ENCODE results near the gene METTL25. TPM values are rescaled to one million over a fixed set of nuclear protein-coding genes. Genes with fewer than 3 reads are reported as not detected.

METTL25 gene
- total and polyA plus RNA-seq, 2 experiments from 2014 or later = 7.6 to 14.3 TPM

DNA sequence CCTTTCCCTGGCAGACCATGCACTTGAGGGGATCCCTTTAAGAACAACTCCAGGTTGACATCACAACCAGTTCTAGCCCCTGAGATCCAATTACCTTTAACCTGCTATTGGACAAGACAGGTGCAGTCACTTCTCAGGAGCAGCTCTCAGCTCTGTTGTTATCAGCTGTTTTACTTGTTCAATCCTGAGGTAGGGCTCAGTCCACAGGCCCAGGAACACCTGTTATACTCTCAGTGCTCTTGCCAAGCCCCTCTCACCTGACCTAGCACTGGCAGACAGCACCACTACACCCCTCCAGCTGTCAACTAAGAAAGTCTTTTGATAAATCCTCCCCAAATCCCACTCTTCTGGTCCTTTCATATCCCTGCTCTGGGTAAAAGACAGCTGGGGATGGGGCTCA lies 164.4 kb downstream of the METTL25 start (continued):
- TF ChIP-seq, protein P1, sequence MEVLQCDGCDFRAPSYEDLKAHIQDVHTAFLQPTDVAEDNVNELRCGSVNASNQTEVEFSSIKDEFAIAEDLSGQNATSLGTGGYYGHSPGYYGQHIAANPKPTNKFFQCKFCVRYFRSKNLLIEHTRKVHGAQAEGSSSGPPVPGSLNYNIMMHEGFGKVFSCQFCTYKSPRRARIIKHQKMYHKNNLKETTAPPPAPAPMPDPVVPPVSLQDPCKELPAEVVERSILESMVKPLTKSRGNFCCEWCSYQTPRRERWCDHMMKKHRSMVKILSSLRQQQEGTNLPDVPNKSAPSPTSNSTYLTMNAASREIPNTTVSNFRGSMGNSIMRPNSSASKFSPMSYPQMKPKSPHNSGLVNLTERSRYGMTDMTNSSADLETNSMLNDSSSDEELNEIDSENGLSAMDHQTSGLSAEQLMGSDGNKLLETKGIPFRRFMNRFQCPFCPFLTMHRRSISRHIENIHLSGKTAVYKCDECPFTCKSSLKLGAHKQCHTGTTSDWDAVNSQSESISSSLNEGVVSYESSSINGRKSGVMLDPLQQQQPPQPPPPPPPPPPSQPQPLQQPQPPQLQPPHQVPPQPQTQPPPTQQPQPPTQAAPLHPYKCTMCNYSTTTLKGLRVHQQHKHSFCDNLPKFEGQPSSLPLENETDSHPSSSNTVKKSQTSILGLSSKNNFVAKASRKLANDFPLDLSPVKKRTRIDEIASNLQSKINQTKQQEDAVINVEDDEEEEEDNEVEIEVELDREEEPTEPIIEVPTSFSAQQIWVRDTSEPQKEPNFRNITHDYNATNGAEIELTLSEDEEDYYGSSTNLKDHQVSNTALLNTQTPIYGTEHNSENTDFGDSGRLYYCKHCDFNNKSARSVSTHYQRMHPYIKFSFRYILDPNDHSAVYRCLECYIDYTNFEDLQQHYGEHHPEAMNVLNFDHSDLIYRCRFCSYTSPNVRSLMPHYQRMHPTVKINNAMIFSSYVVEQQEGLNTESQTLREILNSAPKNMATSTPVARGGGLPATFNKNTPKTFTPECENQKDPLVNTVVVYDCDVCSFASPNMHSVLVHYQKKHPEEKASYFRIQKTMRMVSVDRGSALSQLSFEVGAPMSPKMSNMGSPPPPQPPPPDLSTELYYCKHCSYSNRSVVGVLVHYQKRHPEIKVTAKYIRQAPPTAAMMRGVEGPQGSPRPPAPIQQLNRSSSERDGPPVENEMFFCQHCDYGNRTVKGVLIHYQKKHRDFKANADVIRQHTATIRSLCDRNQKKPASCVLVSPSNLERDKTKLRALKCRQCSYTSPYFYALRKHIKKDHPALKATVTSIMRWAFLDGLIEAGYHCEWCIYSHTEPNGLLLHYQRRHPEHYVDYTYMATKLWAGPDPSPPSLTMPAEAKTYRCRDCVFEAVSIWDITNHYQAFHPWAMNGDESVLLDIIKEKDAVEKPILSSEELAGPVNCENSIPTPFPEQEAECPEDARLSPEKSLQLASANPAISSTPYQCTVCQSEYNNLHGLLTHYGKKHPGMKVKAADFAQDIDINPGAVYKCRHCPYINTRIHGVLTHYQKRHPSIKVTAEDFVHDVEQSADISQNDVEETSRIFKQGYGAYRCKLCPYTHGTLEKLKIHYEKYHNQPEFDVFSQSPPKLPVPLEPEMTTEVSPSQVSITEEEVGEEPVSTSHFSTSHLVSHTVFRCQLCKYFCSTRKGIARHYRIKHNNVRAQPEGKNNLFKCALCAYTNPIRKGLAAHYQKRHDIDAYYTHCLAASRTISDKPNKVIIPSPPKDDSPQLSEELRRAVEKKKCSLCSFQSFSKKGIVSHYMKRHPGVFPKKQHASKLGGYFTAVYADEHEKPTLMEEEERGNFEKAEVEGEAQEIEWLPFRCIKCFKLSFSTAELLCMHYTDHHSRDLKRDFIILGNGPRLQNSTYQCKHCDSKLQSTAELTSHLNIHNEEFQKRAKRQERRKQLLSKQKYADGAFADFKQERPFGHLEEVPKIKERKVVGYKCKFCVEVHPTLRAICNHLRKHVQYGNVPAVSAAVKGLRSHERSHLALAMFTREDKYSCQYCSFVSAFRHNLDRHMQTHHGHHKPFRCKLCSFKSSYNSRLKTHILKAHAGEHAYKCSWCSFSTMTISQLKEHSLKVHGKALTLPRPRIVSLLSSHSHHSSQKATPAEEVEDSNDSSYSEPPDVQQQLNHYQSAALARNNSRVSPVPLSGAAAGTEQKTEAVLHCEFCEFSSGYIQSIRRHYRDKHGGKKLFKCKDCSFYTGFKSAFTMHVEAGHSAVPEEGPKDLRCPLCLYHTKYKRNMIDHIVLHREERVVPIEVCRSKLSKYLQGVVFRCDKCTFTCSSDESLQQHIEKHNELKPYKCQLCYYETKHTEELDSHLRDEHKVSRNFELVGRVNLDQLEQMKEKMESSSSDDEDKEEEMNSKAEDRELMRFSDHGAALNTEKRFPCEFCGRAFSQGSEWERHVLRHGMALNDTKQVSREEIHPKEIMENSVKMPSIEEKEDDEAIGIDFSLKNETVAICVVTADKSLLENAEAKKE (CRISPR knock-in tag; IDR thresholded peaks at IDR 0.05) = no peak

DNA sequence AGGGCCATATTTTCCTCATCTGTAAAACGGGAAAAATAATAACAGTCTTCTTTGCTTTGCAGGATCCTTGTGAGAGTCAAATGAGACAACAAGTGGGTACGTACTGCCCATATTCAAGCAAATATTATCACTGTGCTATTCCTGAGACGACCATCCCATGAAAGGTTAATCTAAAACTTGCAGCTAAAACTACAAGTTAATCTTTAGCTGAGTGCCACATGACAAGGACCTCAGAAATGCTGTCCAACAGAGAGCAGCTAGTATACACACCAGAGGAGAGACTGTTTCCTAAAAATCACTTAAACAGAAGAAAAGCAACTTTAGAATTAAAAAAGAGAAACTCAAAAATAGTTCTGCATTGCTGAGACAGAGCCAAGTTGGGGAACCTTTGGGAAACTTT lies 165.7 kb downstream of the METTL25 start:
- H3K4me3 Mint-ChIP-seq = no peak overlapping the region
- peak overlapping the region; percentile 25; the same call in 1 of the 2 replicates for H2AFZ ChIP-seq
- TF ChIP-seq JUNB (IDR thresholded peaks at IDR 0.05; ENCODE audit: unreplicated experiment) (no peak), NANOG (IDR thresholded peaks at IDR 0.05; ENCODE audit: borderline replicate concordance) (no peak), STAT1 (IDR thresholded peaks at IDR 0.05; ENCODE audit: unreplicated experiment) (no peak), ZNF331 (CRISPR knock-in tag; IDR thresholded peaks at IDR 0.05; ENCODE audit: low read depth) (no peak), ZNF114 (CRISPR knock-in tag; IDR thresholded peaks at IDR 0.05) (no peak), CREB1 (CRISPR knock-in tag; IDR thresholded peaks at IDR 0.05; ENCODE audit: low read depth) (no peak), EZH2 (IDR thresholded peaks at IDR 0.05; ENCODE audit: low read depth, unreplicated experiment) (no peak)
- TF ChIP-seq, protein P1 (CRISPR knock-in tag; IDR thresholded peaks at IDR 0.05) = no peak
- TF ChIP-seq, protein P2, sequence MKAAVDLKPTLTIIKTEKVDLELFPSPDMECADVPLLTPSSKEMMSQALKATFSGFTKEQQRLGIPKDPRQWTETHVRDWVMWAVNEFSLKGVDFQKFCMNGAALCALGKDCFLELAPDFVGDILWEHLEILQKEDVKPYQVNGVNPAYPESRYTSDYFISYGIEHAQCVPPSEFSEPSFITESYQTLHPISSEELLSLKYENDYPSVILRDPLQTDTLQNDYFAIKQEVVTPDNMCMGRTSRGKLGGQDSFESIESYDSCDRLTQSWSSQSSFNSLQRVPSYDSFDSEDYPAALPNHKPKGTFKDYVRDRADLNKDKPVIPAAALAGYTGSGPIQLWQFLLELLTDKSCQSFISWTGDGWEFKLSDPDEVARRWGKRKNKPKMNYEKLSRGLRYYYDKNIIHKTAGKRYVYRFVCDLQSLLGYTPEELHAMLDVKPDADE (IDR thresholded peaks at IDR 0.05) = no peak

More for the DNA sequence above, 165.7 kb downstream of the METTL25 start:
- Mint-ChIP-seq H3K36me3 (ENCODE audit: low read depth) (no peaks in the 10 kb centered on the region), H3K27me3 (ENCODE audit: insufficient read depth, low read depth, poor library complexity) (no peaks in the 10 kb centered on the region), H3K4me1 (no peaks in the 10 kb centered on the region), H3K27ac (no peak overlapping the region), H3K9me3 (no peaks in the 10 kb centered on the region)
- no peaks in the 10 kb centered on the region for H3F3A ChIP-seq (replicated peaks; ENCODE audit: low read depth)
- H3K36me3 ChIP-seq (ENCODE audit: insufficient read depth) = no peaks in the 10 kb centered on the region
- no peaks in the 10 kb centered on the region for H3K27me3 ChIP-seq (ENCODE audit: insufficient read depth)
- no peaks in the 10 kb centered on the region for H3K9me2 ChIP-seq (ENCODE audit: insufficient read depth)
- H3K27ac ChIP-seq (ENCODE audit: low read depth) = no peak overlapping the region
- no peaks in the 10 kb centered on the region for H3K4me1 ChIP-seq (ENCODE audit: insufficient read depth)
- H3K4me2 ChIP-seq = no peak overlapping the region
- ATAC-seq (no peak), DNase-seq (ENCODE audit: low spot score) (no peak)
- no peaks in the 10 kb centered on the region for H4K20me1 ChIP-seq (replicated peaks; ENCODE audit: insufficient read depth)
- H3K4me3 ChIP-seq = no peak overlapping the region
- no peaks in the 10 kb centered on the region for H3K79me2 ChIP-seq (replicated peaks; ENCODE audit: insufficient read depth)
